ENCODE results near the gene SDE2.
A peak's percentile ranks its signal among the peaks of the same experiment; 100 is the strongest.
"Not testable (repeated sequence)": the region's sequence is repeated elsewhere in the genome, so short reads cannot be mapped to it uniquely, and the experiment has no call there.

The SDE2 gene

DNA sequence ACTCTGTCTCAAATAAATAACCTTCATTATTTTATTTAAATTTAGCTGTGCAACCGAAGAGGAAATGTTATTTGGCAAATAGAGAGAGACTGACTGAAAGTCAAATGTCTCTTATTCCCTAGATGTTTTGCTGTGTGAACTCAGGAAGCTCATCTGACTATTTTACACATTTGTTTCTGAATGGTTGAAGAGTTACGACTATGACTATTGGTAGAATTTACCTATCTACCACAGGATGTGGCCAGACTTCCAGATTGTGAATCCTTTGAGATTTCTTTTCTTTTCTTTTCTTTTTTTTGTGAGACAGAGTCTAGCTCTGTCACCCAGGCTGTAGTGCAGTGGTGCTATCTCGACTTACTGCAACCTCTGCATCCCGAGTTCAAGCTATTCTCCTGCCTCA lies 5.3 kb upstream of the SDE2 start:
- no peak for DNase-seq

DNA sequence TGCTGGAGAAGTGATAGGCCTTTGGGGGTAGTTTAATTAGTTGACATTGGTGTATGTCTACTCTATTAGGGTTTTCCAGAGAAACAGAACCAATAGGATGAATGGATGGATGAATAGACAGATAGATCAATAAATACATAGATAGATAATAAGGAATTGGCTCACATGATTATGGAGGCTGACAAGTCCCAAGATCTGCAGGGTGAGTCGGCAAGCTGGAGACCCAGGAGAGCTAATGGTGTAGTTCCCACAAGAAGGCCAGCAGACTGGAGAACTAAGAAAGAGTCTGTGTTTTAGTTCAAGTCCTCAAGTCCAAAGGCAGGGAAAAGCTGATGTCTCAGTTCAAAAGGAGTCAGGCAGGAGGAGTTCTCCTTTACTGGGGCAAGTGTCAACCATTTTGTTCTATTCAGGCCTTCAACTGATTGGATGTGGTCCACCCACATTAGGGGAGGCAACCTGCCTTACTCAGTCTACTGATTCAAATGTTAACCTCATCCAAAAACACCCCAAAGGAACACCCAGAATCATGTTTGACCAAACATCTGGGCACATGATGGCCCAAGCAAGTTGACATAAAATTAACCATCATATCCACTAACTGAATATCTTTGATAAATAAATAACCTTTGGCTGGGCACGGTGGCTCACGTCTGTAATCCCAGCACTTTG lies 4.5 kb upstream of the SDE2 start:
- no peak for DNase-seq

- DNase-seq: peak; percentile 29 to 56
These were observed 3.7 kb upstream of the SDE2 start for GRCh38 chr1:226002667-226003501.

- peak in 1 of 2 experiments; percentile 53 for DNase-seq
These were observed 3.0 kb upstream of the SDE2 start for GRCh38 chr1:226001963-226002666.

DNA sequence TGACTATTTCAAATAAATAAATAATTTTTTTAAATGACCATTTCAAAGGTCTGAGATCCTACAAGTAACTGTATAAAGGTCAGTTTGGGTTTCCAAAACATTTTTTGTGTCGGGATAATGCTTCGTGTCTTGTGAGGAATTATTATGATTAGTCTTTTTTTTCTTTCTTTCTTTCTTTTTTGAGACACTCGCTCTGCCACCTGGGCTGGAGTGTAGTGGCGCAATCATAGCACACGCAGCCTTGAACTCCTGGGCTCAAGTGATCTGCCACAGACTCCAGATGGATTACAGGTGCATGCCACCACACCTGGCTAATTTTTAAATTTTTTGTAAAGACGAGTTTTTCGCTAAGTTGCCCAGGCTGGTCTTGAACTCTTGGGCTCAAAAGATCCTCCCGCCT lies 1.9 kb upstream of the SDE2 start:
- DNase-seq: no peak

- not testable (repeated sequence) for DNase-seq
These were observed 1.4 kb upstream of the SDE2 start for GRCh38 chr1:226000493-226001081.

GRCh38 chr1:225999912-226000337 lies 782 bp upstream of the SDE2 start:
- peak; percentile 42 to 66 for DNase-seq

GRCh38 chr1:225998560-225999226 lies 450 bp downstream of the SDE2 start:
- DNase-seq: no peak

GRCh38 chr1:225996946-225997545 lies 2.1 kb downstream of the SDE2 start:
- DNase-seq: no peak

DNA sequence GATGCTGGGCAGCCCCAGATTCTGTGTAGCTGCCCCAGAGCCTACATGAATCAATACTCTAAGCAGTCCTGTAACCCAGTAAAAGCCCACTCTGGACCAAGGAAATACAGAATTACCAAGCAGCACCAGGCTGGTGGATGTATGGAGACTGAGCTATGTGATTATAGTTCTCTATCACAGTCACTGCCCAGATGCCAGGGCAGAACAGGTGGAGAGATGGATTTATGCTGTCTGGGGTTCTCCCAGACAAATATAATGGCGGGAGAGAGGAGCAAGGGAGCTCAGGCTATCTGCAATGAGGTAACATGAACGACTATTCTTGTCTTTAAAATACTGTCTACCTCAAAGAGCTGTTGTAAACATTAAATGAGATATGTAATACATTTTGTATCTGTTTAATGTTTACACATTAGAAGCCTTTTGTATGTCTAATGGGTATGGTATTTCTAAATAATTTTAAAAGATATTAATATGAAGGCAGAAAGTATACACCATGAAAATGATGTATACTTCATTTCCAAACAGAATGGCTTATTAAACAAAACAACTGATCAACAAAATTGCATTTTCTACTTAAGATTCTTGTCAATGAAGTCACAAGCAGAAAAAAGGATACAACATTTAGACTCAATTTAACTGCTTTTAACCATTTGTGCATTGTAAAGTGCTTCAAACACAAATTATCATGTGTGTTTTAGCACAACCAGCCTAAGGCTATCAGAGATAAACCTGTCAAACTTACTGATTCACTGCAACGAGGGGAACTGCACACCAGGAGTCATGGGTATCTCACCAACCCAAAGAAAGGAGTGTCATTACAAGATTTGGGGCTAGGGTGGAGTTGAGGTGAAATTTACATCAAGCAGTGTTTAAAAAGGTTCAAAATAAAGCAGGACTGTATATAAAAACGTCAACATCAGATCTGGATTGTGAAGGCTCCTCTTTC lies 3.0 kb downstream of the SDE2 start:
- DNase-seq: no peak

GRCh38 chr1:225990705-225991464 lies 8.3 kb downstream of the SDE2 start:
- DNase-seq: no peak

- DNase-seq: peak in 1 of 2 experiments; percentile 38
These were observed 11.4 kb downstream of the SDE2 start for GRCh38 chr1:225987491-225988316.

DNA sequence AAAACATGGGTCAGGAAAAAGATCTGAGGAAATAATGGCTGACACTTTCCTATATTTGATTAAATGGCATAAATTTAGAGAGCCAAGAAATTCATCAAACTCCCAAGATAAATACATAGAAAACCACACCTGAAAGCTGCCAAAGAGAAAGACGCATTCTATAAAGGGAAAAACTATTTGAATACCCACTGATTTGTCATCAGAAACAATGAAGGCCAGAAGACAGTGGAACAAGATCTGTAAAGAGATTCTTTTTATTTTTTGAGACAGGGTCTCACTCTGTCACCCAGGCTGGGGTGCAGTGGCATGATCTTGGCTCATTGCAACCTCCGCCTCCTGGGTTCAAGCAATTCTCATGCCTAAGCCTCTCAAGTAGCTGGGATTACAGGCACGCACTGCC lies 17.4 kb downstream of the SDE2 start:
- no peak for DNase-seq

- no peak for DNase-seq
These were observed 18.9 kb downstream of the SDE2 start for GRCh38 chr1:225980005-225980836.

GRCh38 chr1:225979421-225979820 lies 19.7 kb downstream of the SDE2 start:
- DNase-seq: no peak

DNA sequence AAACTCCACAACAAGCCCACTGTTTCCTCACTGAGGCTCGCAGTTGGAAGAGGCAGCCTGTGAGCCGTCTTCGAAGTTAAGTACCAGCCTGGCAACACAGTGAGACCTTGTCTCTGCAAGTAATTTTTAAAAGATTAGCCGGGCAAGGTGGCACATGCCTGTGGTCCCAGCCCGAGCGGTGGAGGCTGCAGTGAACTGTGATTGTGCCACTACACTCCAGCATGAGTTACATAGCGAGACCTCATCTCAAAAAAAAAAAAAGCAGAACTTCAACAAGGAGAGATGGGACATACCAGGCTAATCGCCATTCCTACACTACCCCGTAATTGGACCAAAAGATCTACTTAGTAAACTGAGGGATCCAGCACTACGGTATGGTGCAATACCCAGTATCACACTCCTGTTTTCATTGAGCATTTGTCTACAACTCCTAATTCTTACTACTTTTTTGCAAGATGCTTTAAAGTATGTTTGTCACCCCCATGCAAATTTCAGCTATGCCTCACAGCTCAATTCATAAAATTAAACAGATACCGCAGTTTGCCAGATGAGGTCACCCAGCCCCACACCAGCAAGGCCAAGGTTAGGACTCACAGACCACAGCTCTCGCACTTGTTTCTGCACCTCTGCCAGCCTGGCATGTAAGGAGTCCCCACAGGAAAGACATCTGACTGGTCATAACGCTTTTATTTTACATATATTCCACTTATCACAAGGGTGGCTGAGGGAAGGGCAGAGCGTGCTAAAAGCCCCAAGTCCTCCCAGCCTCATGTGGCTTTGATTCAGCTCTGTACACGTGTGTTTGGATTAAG lies 21.0 kb downstream of the SDE2 start:
- DNase-seq: no peak

DNA sequence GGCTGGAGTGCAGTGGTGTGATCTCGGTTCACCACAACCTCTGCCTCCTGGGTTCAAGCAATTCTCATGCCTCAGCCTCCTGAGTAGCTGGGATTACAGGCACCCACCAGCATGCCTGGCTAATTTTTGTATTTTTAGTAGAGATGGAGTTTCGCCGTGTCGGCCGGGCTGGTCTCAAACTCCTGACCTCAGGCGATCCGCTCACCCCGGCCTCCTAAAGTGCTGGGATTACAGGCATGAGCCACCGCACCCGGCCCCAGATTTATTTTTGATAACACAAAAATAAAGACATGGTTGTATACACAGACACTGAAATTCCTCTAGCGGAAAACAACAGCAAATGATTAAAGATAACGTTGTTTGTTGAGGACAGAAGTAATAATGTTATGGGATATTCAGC lies 24.0 kb downstream of the SDE2 start:
- DNase-seq: not testable (repeated sequence)

DNA sequence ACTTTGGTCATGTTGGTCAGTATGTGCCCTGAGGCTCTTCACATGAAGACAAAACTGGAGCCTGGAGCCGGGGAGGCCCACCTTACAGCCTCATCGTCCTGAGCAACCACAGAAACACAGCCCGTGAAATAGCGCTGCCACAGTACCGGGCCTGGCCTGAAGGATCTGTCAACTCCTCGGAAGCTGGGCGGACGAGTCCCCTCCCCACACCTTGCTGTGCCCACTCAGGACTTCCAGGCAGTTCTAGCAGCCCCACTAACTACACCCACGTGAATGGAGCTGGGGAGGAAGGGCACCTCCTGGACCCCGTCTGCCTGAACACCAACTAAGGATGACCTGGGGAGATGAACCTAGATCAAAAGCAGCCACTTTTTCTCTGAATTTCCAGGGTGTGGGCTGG lies 24.7 kb downstream of the SDE2 start:
- DNase-seq: no peak

All from NCI-H526 (cell line).